B cell (primary cell): ENCODE data around the gene SLC13A4.
"Not testable (repeated sequence)": the region's sequence is repeated elsewhere in the genome, so short reads cannot be mapped to it uniquely, and the experiment has no call there.

ENCODE experiments used
- EZH2 ChIP-seq: IDR thresholded peaks from 2 replicates; pipeline ENCODE4 v1.6.1; 2012; ENCODE audit warnings: borderline replicate concordance, low read depth, mild to moderate bottlenecking, moderate library complexity, low read length; ENCODE audit not compliant: insufficient read depth, poor library complexity, severe bottlenecking
- TF ChIP-seq, protein P1 (sequence below): fragments of 200-600 bp; IDR thresholded peaks from one replicate; pipeline ENCODE4 v1.8.0; 2022; ENCODE audit warnings: antibody characterized with exemption, mild to moderate bottlenecking

DNA sequence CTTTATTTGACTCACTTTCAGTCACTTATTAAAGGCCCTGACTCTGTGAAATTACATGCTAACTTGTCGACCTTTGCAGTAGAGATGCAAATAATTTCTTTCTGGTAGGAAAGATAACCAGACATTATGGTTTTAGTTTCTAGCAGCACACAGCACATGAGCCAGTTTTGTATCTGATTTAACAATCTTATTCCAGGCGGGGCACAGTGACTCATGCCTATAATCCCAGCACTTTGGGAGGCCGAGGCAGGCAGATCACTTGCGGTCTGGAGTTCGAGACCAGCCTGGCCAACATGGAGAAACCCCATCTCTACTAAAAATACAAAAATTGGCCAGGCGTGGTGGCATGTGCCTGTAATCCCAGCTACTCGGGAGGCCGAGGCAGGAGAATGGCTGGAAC lies 47.9 kb upstream of the SLC13A4 start:
- TF ChIP-seq, protein P1, sequence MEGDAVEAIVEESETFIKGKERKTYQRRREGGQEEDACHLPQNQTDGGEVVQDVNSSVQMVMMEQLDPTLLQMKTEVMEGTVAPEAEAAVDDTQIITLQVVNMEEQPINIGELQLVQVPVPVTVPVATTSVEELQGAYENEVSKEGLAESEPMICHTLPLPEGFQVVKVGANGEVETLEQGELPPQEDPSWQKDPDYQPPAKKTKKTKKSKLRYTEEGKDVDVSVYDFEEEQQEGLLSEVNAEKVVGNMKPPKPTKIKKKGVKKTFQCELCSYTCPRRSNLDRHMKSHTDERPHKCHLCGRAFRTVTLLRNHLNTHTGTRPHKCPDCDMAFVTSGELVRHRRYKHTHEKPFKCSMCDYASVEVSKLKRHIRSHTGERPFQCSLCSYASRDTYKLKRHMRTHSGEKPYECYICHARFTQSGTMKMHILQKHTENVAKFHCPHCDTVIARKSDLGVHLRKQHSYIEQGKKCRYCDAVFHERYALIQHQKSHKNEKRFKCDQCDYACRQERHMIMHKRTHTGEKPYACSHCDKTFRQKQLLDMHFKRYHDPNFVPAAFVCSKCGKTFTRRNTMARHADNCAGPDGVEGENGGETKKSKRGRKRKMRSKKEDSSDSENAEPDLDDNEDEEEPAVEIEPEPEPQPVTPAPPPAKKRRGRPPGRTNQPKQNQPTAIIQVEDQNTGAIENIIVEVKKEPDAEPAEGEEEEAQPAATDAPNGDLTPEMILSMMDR = not testable (repeated sequence)
- not testable (repeated sequence) for TF ChIP-seq EZH2
